OCI-LY3 (cell line): Measurements from ENCODE around the gene P2RX3.
"Not testable (repeated sequence)": the region's sequence is repeated elsewhere in the genome, so short reads cannot be mapped to it uniquely, and the experiment has no call there.

Experiments
- H2AFZ ChIP-seq: fragments of 200-600, 300-600 bp; shearing (Covaris generic); 2 replicates; pipeline ENCODE4 v1.6.0; 2014; ENCODE audit warnings: antibody characterized with exemption, low read depth, low read length
- H3K27ac ChIP-seq: fragments of 200-600, 300-600 bp; sonication (generic); 2 replicates; pipeline ENCODE4 v1.5.1; 2014; ENCODE audit warnings: mild to moderate bottlenecking, low read length, moderate library complexity, mixed read lengths
- H3K27me3 ChIP-seq: fragments of 200-600, 300-600 bp; sonication (generic); 2 replicates; pipeline ENCODE4 v1.6.1; 2014; ENCODE audit warnings: low read depth, low read length, mixed read lengths
- H3K36me3 ChIP-seq: fragments of 200-600, 300-600 bp; sonication (generic); replicated peaks from 2 replicates; pipeline ENCODE3; 2014; ENCODE audit warnings: low read depth, low read length, mixed read lengths
- H3K4me1 ChIP-seq: fragments of 300-600, 200-600 bp; sonication (generic); 2 replicates; pipeline ENCODE4 v1.6.1; 2014; ENCODE audit warnings: low read length, mixed read lengths
- H3K4me2 ChIP-seq: fragments of 200-600, 300-600 bp; sonication (generic); 2 replicates; pipeline ENCODE4 v1.6.1; 2014; ENCODE audit warnings: low read length, mixed read lengths
- H3K4me3 ChIP-seq: fragments of 300-600, 200-600 bp; sonication (generic); 2 replicates; pipeline ENCODE4 v1.5.1; 2014; ENCODE audit warnings: antibody characterized with exemption, mild to moderate bottlenecking, low read length, moderate library complexity
- H3K79me2 ChIP-seq: fragments of 300-600, 200-600 bp; shearing (Covaris generic); 2 replicates; pipeline ENCODE4 v1.6.1; 2014; ENCODE audit warnings: mild to moderate bottlenecking, low read length, mixed read lengths
- H3K9ac ChIP-seq: fragments of 300-600, 200-600 bp; shearing (Covaris generic); 2 replicates; pipeline ENCODE4 v1.6.0; 2014; ENCODE audit warnings: mild to moderate bottlenecking, low read length, moderate library complexity
- H3K9me3 ChIP-seq: fragments of 200-600, 300-600 bp; shearing (Covaris generic); 2 replicates; pipeline ENCODE4 v1.6.1; 2014; ENCODE audit warnings: low read length, mixed read lengths; ENCODE audit not compliant: insufficient read depth
- H4K20me1 ChIP-seq: fragments of 200-600, 300-600 bp; sonication (generic); 2 replicates; pipeline ENCODE4 v1.6.1; 2016; ENCODE audit warnings: low read length, mixed read lengths; ENCODE audit not compliant: insufficient read depth
- EZH2phosphoT487 ChIP-seq: fragments of 200-600 bp; shearing (Covaris generic); IDR thresholded peaks from 2 replicates; pipeline ENCODE4 v1.6.1; 2018; ENCODE audit warnings: antibody characterized with exemption, mixed run types, low read depth
- TF ChIP-seq, protein P1 (sequence below): fragments of 200-600, 300-600 bp; sonication (generic); IDR thresholded peaks from 2 replicates; pipeline ENCODE4 v1.5.1; 2014; ENCODE audit warnings: antibody characterized with exemption, low read length, low read depth

P2RX3 gene

DNA sequence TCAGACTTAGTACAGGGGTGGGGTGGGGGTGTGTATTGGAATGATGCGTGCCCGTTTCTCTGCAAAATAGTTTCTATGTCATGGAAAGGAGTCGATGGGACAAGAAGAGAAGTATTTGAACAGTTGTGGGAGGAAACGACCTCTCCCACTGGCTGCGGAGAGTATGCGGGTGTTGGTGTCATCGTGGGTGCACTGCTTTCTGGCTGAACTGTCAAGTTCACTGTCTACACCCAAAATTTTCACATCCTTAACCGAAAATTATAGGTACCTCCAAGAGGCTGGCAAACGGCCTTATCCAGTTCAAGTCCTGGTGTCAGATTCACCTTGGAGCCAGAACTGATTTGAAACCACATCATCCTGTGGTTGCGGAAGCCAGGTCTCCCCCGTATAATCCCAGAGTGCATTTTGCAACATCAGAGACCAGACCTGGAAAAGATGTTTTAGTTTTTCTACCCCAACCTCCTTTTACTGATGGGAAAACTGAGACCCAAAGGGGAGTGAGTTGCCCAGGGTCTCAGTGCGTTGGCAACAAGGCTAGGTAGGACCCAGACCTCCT lies 2.0 kb upstream of the P2RX3 start:
- H3K27ac ChIP-seq: peak overlapping the region; percentile 51
- peaks cover 13% of the 10 kb centered on the region; the same call in 1 of the 2 replicates for H3K27me3 ChIP-seq
- H3K4me2 ChIP-seq: peak overlapping the region; percentile 94
- H3K9ac ChIP-seq: peak overlapping the region; percentile 89
- H3K4me3 ChIP-seq: peak overlapping the region; percentile 85
- no peaks in the 10 kb centered on the region for H3K9me3 ChIP-seq
- H3K79me2 ChIP-seq: peaks cover 50% of the 10 kb centered on the region
- no peaks in the 10 kb centered on the region for H4K20me1 ChIP-seq
- peaks cover 26% of the 10 kb centered on the region for H3K4me1 ChIP-seq
- peak overlapping the region; percentile 94 for H2AFZ ChIP-seq
- TF ChIP-seq EZH2phosphoT487: no peak
- TF ChIP-seq, protein P1, sequence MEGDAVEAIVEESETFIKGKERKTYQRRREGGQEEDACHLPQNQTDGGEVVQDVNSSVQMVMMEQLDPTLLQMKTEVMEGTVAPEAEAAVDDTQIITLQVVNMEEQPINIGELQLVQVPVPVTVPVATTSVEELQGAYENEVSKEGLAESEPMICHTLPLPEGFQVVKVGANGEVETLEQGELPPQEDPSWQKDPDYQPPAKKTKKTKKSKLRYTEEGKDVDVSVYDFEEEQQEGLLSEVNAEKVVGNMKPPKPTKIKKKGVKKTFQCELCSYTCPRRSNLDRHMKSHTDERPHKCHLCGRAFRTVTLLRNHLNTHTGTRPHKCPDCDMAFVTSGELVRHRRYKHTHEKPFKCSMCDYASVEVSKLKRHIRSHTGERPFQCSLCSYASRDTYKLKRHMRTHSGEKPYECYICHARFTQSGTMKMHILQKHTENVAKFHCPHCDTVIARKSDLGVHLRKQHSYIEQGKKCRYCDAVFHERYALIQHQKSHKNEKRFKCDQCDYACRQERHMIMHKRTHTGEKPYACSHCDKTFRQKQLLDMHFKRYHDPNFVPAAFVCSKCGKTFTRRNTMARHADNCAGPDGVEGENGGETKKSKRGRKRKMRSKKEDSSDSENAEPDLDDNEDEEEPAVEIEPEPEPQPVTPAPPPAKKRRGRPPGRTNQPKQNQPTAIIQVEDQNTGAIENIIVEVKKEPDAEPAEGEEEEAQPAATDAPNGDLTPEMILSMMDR: no peak
- peaks cover 34% of the 10 kb centered on the region for H3K36me3 ChIP-seq

DNA sequence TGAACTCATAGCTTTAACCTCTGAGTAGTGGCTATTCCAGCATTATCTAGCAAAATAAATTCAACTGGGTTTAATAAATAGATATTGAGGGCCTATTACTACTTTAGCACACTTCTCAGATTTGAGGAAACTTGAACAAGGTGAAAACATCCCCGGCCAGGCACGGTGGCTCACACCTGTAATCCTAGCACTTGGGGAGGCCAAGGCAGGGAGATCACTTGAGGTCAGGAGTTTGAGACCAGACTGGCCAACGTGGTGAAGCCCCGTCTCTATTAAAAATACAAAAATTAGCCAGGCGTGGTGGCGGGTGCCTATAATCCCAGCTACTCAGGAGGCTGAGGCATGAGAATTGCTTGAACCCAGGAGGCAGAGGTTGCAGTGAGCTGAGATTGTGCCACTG lies 1.3 kb upstream of the P2RX3 start:
- H2AFZ ChIP-seq, H3K4me2 ChIP-seq, H4K20me1 ChIP-seq, H3K27ac ChIP-seq, H3K9ac ChIP-seq, H3K4me3 ChIP-seq, H3K9me3 ChIP-seq: not testable (repeated sequence)
- peaks cover 28% of the 10 kb centered on the region for H3K36me3 ChIP-seq
- H3K79me2 ChIP-seq: peaks cover 44% of the 10 kb centered on the region
- H3K27me3 ChIP-seq: peaks cover 13% of the 10 kb centered on the region; the same call in 1 of the 2 replicates
- H3K4me1 ChIP-seq: peaks cover 28% of the 10 kb centered on the region

GRCh38 chr11:57339328-57339727 lies 1.2 kb downstream of the P2RX3 start:
- Histone ChIP-seq H3K27ac (no peak overlapping the region), H3K9me3 (no peaks in the 10 kb centered on the region), H2AFZ (no peak overlapping the region), H3K79me2 (peaks cover 19% of the 10 kb centered on the region), H3K4me3 (no peak overlapping the region), H3K36me3 (peaks cover 3% of the 10 kb centered on the region), H3K4me2 (no peak overlapping the region), H4K20me1 (no peaks in the 10 kb centered on the region), H3K4me1 (peaks cover 34% of the 10 kb centered on the region), H3K27me3 (peaks cover 13% of the 10 kb centered on the region; the same call in 1 of the 2 replicates), H3K9ac (no peak overlapping the region)
- no peak for TF ChIP-seq EZH2phosphoT487
- TF ChIP-seq, protein P1: no peak

GRCh38 chr11:57340039-57340615 lies 2.0 kb downstream of the P2RX3 start:
- Histone ChIP-seq H3K4me1 (peaks cover 37% of the 10 kb centered on the region), H3K79me2 (peaks cover 11% of the 10 kb centered on the region), H3K27me3 (peaks cover 13% of the 10 kb centered on the region; the same call in 1 of the 2 replicates), H3K9ac (no peak overlapping the region), H3K4me3 (peak overlapping the region; percentile 20), H3K36me3 (no peaks in the 10 kb centered on the region), H2AFZ (peak overlapping the region; percentile 28; the same call in 1 of the 2 replicates), H3K4me2 (peak overlapping the region; percentile 47), H4K20me1 (no peaks in the 10 kb centered on the region), H3K9me3 (no peaks in the 10 kb centered on the region), H3K27ac (no peak overlapping the region)
- no peak for TF ChIP-seq EZH2phosphoT487
- TF ChIP-seq, protein P1: peak; percentile 61
